NT2/D1 (cell line): Measurements from ENCODE around the gene COG4.

Source experiments
- DNase-seq: peaks from one replicate; pipeline ENCODE4 v3.0.0-alpha.2; 2011; ENCODE audit warnings: low read depth, low spot score
- H3K27me3 ChIP-seq: 2 replicates; pipeline ENCODE4 v1.6.0; 2011; ENCODE audit warnings: mild to moderate bottlenecking; ENCODE audit not compliant: insufficient read length, insufficient read depth
- H3K36me3 ChIP-seq: 2 replicates; pipeline ENCODE4 v1.6.1; 2011; ENCODE audit warnings: mild to moderate bottlenecking, low read length, mixed read lengths; ENCODE audit not compliant: insufficient read depth, insufficient read length
- H3K4me1 ChIP-seq: 2 replicates; pipeline ENCODE4 v1.5.1; 2011; ENCODE audit not compliant: insufficient read depth, insufficient read length
- H3K4me3 ChIP-seq: 2 replicates; pipeline ENCODE4 v1.5.1; 2011; ENCODE audit warnings: low read depth; ENCODE audit not compliant: insufficient read length
- H3K9ac ChIP-seq: 2 replicates; pipeline ENCODE4 v1.6.0; 2011; ENCODE audit warnings: low read depth; ENCODE audit not compliant: insufficient read length
- H3K9me3 ChIP-seq: 2 replicates; pipeline ENCODE4 v1.5.1; 2011; ENCODE audit warnings: mild to moderate bottlenecking, low read length; ENCODE audit not compliant: insufficient read depth
- SUZ12 ChIP-seq: IDR thresholded peaks from 2 replicates; pipeline ENCODE4 v1.6.1; 2011; ENCODE audit not compliant: insufficient read length, insufficient read depth; ENCODE audit errors: extremely low read depth
- YY1 ChIP-seq: IDR thresholded peaks from 2 replicates; pipeline ENCODE4 v1.6.1; 2011; ENCODE audit not compliant: insufficient read length, insufficient read depth
- ZNF274 ChIP-seq: IDR thresholded peaks from 2 replicates; pipeline ENCODE4 v1.6.1; 2011; ENCODE audit warnings: mild to moderate bottlenecking, low read depth, low read length

COG4 gene

DNA sequence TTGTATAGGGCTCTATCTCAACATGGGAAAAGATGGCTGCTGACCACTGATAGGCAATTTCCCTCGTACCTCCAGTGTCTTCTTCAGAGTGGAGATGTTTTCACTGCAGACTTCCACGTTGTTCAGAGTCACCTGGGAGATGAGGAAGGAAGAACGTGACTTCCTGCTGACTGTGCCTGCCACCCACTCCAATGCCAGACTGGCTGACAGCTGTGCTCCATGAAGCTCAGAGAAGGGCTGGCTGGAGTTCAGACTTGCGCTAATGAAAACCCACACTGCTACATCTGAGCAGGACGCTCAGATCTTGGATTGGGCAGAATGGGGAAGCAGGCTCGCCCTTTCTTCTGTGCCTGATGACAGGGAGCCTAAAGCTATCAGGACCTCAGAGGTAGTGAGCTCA is 33.1 kb downstream of the COG4 start:
- DNase-seq: no peak
- Histone ChIP-seq H3K4me3 (no peak overlapping the region), H3K36me3 (peaks cover 49% of the 10 kb centered on the region), H3K4me1 (peaks cover 3% of the 10 kb centered on the region), H3K9me3 (no peaks in the 10 kb centered on the region), H3K9ac (no peak overlapping the region), H3K27me3 (no peaks in the 10 kb centered on the region)
- TF ChIP-seq SUZ12: no peak
- no peak for TF ChIP-seq ZNF274
- TF ChIP-seq YY1: no peak

DNA sequence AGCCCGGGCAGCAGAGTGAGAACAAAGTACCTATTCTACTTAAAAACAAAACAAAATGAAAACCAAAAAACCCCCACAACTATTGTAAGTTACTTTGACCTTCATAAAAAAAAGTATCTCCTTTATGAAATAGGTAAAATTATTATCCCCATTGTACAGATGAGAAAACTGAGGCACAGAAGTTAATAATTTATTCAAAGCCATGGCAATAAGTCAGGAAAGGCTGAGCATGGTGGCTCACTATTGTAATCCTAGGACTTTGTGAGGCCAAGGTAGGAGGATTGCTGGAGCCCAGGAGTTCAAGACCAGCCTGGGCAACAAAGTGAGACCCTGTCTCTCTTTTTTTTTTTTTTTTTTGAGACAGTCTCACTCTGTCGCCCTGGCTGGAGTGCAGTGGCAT is 38.5 kb downstream of the COG4 start:
- no peak for DNase-seq
- H3K36me3 ChIP-seq: peaks cover 58% of the 10 kb centered on the region
- TF ChIP-seq SUZ12: no peak
- no peak for TF ChIP-seq YY1
- TF ChIP-seq ZNF274: no peak
- no peaks in the 10 kb centered on the region for H3K9me3 ChIP-seq
- H3K9ac ChIP-seq: no peak overlapping the region
- no peaks in the 10 kb centered on the region for H3K4me1 ChIP-seq
- no peak overlapping the region for H3K4me3 ChIP-seq
- H3K27me3 ChIP-seq: no peaks in the 10 kb centered on the region

DNA sequence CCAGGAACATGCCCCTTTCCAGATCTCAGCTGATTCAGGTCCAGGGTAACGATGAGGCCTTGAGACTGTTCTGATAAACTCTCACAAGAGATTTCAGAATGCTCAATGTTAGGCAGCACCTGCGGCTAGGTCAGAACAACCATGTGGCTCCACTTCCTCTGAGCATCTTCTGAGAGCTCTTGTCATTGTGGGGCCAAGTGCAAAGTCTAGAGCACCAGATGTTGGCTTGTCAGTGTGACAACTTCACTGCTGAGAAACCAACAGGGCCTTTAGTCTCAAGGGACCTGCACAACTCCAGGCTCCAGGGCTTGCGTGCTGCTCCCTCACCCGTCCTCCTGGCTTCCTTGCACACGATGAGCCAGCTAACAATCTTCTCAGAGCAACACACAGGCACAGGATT is 39.9 kb downstream of the COG4 start:
- no peak for TF ChIP-seq SUZ12
- TF ChIP-seq ZNF274: no peak
- no peak for TF ChIP-seq YY1
- no peak overlapping the region for H3K4me3 ChIP-seq
- DNase-seq: no peak
- H3K9me3 ChIP-seq: no peaks in the 10 kb centered on the region
- H3K27me3 ChIP-seq: no peaks in the 10 kb centered on the region
- H3K36me3 ChIP-seq: peaks cover 68% of the 10 kb centered on the region
- no peak overlapping the region for H3K9ac ChIP-seq
- peaks cover 5% of the 10 kb centered on the region for H3K4me1 ChIP-seq

DNA sequence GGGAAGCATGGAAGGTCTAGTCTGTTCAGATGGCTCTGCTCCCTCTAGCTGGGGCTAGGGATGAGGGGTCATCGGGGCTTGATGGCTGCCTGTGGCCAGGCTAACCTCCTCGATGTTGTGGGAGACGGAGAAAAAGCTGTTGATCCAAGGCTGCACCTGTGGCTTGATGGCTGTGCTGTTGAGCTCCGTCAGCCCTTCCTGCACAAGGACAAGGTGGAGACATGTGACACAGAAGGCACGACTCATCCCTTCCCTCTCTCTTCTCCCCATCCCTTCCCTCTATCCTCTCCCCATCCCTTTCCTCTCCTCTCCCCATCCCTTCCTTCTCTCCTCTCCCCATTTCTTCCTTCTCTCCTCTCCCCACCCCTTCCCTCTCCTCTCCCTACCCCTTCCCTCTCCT is 40.7 kb downstream of the COG4 start:
- peaks cover 5% of the 10 kb centered on the region for H3K4me1 ChIP-seq
- no peak for DNase-seq
- TF ChIP-seq SUZ12 (no peak), ZNF274 (no peak), YY1 (no peak)
- peaks cover 74% of the 10 kb centered on the region for H3K36me3 ChIP-seq
- H3K27me3 ChIP-seq: no peaks in the 10 kb centered on the region
- no peak overlapping the region for H3K9ac ChIP-seq
- H3K9me3 ChIP-seq: no peaks in the 10 kb centered on the region
- H3K4me3 ChIP-seq: no peak overlapping the region

DNA sequence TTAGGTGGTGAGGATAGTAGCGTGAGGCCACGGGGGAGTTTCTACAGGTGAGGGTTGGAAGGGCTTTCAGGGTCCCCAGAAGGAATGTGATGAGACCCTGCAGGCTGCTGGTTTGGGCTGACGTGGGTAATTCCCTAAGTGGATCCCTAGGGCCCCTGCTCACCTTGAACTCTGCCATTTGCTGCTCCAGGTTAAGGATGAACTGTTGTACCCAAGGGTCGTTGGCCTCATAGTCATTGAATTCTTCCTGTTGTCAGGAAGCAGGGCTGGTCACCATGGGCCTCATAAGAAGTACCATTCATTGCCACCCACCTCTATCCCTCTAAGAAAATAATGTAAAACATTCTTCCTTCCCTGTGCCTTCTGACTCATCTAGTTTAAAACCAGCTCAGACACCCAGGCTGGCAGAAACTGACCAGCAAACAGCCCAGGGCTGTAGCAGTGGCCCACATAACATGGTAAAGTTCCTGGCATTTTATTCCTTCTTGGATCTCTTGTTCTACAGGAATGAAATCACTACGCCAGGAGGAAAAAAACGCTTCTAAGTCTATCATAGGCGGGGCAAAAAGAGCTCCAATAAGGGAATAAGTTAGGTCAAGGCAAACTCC is 41.3 kb downstream of the COG4 start:
- no peaks in the 10 kb centered on the region for H3K27me3 ChIP-seq
- no peak overlapping the region for H3K9ac ChIP-seq
- no peak for DNase-seq
- TF ChIP-seq SUZ12 (no peak), ZNF274 (no peak), YY1 (no peak)
- peaks cover 5% of the 10 kb centered on the region for H3K4me1 ChIP-seq
- no peak overlapping the region for H3K4me3 ChIP-seq
- H3K36me3 ChIP-seq: peaks cover 74% of the 10 kb centered on the region
- no peaks in the 10 kb centered on the region for H3K9me3 ChIP-seq

DNA sequence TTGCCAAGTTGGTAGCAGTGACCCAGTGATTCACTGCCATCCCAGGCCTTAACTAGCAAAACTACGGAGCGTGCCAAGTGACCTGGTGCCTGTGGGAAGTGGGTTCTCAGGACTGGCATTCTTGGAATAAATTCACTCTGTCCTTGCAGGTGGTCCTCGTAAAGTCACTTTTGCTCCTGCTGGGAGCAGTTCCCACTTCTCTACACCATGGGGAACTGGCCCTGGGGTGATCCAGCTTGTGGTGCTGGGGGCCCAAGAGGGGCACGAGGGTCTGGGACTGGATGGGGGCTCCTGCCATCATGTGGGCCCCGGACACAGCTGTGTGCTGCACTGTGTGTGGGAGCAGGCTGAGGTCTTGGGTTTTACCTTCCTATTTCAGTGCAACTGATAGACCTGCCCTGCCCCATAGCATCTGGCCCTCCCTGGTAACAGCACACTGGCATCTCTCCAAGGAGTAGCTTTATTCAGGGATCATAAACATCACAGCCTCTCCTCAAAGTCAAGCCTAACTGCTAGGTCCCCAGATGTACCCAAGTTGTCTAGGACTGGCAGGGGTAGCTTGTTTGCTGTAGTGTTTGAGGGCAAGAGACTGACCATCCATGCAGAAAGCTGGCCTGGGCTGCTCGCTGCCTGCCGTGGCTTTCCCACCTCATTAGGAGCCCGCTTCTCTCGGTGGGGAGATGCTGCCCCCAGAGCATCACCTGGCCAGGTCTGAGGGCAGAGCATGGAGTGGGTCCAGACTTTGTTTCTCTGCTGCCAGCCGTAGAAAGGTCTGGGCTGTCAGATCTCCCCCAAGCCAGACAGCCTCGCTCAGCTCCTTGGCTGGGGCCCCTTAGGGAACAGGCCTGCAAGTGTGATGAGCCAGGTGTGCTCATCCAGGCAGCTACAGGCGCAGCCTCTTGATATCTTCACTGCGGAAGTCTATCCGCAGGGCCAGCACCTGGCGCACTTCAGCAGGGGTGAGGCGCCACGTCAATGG is 42.9 kb downstream of the COG4 start:
- DNase-seq: no peak
- peaks cover 65% of the 10 kb centered on the region for H3K36me3 ChIP-seq
- H3K4me3 ChIP-seq: no peak overlapping the region
- H3K9ac ChIP-seq: no peak overlapping the region
- TF ChIP-seq SUZ12 (no peak), ZNF274 (no peak), YY1 (no peak)
- no peaks in the 10 kb centered on the region for H3K27me3 ChIP-seq
- no peaks in the 10 kb centered on the region for H3K9me3 ChIP-seq
- peaks cover 12% of the 10 kb centered on the region for H3K4me1 ChIP-seq

DNA sequence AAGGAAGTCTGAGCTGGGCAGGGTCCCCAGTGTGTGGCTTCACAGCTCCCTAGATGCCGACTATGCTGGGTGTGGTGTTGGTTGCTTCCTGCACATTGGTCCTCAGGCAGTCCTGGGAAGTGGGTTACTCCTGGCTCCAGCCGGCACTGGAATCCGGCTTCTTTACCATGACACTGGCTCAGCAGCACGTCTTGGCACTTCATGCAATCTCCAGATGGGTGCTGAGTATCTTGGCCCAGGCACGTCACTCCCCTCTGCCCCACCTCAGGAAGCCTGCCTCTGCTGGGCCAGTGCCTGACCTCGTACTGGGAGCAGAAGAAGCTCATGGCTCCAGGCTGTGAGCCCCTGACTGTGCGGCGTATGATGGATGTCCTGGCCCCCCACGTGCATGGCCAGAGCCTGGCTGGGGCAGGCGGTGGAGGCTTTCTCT is 44.4 kb downstream of the COG4 start:
- Histone ChIP-seq H3K36me3 (peaks cover 57% of the 10 kb centered on the region), H3K9ac (no peak overlapping the region), H3K4me3 (no peak overlapping the region), H3K4me1 (peaks cover 15% of the 10 kb centered on the region), H3K27me3 (no peaks in the 10 kb centered on the region), H3K9me3 (no peaks in the 10 kb centered on the region)
- DNase-seq: no peak
- TF ChIP-seq SUZ12 (no peak), ZNF274 (no peak), YY1 (no peak)
